ENCODE data around the gene PLA2G2C. TPM values are rescaled to one million over a fixed set of nuclear protein-coding genes. Genes with fewer than 3 reads are reported as not detected.

The PLA2G2C gene
- total and polyA plus RNA-seq, 2 experiments from 2014 or later, result not detected

GRCh38 chr1:20199403-20199802, 13.1 kb upstream of the PLA2G2C start (continued):
- no peak for TF ChIP-seq REST (IDR thresholded peaks at IDR 0.05; ENCODE audit: unreplicated experiment)
- TF ChIP-seq EZH2phosphoT487 (IDR thresholded peaks at IDR 0.05; ENCODE audit: unreplicated experiment), result no peak
- no peak for TF ChIP-seq POLR2AphosphoS5 (IDR thresholded peaks at IDR 0.05; ENCODE audit: low read depth)
- no peak for TF ChIP-seq JUNB (IDR thresholded peaks at IDR 0.05; ENCODE audit: unreplicated experiment)

GRCh38 chr1:20198918-20199317, 12.6 kb upstream of the PLA2G2C start:
- H3K36me3 ChIP-seq (ENCODE audit: insufficient read depth), result no peaks in the 10 kb centered on the region
- H3K9me3 Mint-ChIP-seq, result no peaks in the 10 kb centered on the region; the same call in 2 of the 3 replicates
- TF ChIP-seq EZH2 (IDR thresholded peaks at IDR 0.05; ENCODE audit: low read depth, unreplicated experiment) (no peak), REST (IDR thresholded peaks at IDR 0.05; ENCODE audit: unreplicated experiment) (no peak), ETS1 (IDR thresholded peaks at IDR 0.05) (no peak), NANOG (IDR thresholded peaks at IDR 0.05; ENCODE audit: borderline replicate concordance) (no peak), STAT1 (IDR thresholded peaks at IDR 0.05; ENCODE audit: unreplicated experiment) (no peak)
- no peaks in the 10 kb centered on the region for H3F3A ChIP-seq (replicated peaks; ENCODE audit: low read depth)
- DNase-seq (ENCODE audit: low spot score) (no peak), ATAC-seq (no peak)
- no peak overlapping the region for H2AFZ ChIP-seq
- H3K4me1 ChIP-seq (ENCODE audit: insufficient read depth), result peaks cover 10% of the 10 kb centered on the region; the same call in 1 of the 2 replicates
- H3K27ac Mint-ChIP-seq, result no peak overlapping the region
- no peak overlapping the region for H3K4me3 ChIP-seq
- 0 out of 2 replicates have a peak, but pooled peaks cover 3% of the 10 kb centered on the region for H3K9me2 ChIP-seq (ENCODE audit: insufficient read depth)
- no peak overlapping the region for H3K4me3 Mint-ChIP-seq
- H3K27me3 ChIP-seq (ENCODE audit: insufficient read depth), result no peaks in the 10 kb centered on the region
- H3K4me1 Mint-ChIP-seq, result peaks cover 19% of the 10 kb centered on the region
- H3K4me2 ChIP-seq, result no peak overlapping the region
- no peak overlapping the region for H3K27ac ChIP-seq (ENCODE audit: low read depth)
- H3K36me3 Mint-ChIP-seq (ENCODE audit: low read depth), result no peaks in the 10 kb centered on the region
- H4K20me1 ChIP-seq (replicated peaks; ENCODE audit: insufficient read depth), result no peaks in the 10 kb centered on the region
- H3K79me2 ChIP-seq (replicated peaks; ENCODE audit: insufficient read depth), result no peaks in the 10 kb centered on the region
- H3K27me3 Mint-ChIP-seq (ENCODE audit: insufficient read depth, low read depth, poor library complexity), result peaks cover 3% of the 10 kb centered on the region
